HG03342 (cell line): ENCODE data around the gene SC5D.

Experiments used
- ATAC-seq: cut with Tn5 transposase; IDR thresholded peaks from one replicate; pipeline ENCODE4 v1.9.1; 2021; ENCODE audit warnings: mild to moderate bottlenecking, moderate library complexity; ENCODE audit not compliant: unreplicated experiment

SC5D gene

DNA sequence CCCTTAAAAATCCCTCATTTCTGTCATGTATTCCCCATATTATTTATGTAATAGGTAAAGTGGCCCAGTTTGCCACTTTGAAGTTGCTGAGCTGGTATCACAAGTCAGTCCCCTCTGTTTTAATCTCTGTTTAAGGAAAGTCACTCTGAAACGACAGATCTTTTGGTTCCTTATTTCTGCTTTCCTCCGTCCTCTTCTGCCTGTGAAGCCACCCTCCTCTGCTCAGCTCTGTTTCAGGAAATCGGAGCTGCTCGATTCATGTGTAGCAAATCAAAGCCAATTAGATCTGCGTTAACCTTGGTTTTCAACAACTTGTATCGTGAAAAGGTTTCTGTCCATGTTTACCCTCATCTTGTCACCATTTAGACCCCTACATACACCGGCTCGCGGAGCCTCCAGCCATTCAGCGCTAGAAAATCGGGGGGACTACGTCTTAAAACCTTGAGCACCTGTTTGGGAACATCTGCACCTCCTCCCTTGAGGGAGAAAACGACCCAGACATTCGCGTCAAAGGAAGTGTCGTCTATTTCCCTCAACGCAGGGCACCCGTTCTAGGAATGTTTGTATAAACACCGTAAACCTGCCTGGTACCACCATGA is 576 bp upstream of the SC5D start:
- ATAC-seq: peak; percentile 23

DNA sequence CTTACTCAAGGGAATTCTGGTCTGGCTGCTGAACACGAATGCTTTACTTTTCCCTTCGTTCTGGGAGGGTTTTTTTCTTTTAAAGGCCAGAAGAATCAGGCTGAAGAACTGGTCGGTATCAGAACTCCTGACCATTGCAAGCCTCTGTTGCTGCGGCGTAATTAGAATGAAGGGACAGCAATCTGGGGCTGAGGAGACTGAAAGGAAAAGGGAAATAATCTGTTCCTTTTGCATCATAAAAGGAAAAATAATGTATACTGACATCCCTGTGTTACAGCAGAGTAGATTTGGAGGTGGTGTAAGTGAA is 670 bp downstream of the SC5D start:
- ATAC-seq: no peak

DNA sequence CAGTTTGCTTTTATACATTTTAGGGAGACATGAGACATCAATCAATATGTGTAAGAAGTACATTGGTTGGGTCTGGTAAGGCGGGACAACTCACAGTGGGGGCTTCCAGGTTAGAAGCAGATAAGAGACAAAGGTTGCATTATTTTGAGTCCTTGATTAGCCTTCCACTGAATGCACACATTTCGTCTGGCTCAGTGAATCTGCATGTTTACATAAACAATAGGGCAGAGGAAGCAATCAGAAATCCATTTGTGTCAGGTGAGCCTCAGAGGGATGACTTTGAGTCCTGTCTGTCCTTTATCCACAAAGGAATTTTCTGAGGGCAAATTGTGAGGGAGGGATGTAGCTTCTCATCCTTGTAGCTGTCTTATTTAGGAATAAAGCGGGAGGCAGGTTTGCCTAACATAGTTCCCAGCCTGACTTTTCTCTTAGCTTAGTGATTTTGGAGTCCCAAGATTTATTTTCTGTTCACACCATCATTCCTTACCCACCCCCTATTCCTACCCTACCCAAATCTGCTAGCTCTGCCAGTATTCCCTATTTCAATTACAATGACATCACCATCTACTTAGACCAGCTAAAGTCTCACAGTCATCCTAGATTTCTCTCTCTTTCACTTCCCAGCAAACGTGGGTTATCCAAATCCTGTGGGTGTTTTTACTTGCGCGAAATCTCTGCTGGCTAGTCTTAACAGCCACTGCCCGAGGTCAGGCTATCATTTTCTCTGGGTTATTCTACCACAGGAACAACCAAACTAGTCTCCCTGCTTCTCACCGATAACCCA is 2.9 kb downstream of the SC5D start:
- no peak for ATAC-seq

DNA sequence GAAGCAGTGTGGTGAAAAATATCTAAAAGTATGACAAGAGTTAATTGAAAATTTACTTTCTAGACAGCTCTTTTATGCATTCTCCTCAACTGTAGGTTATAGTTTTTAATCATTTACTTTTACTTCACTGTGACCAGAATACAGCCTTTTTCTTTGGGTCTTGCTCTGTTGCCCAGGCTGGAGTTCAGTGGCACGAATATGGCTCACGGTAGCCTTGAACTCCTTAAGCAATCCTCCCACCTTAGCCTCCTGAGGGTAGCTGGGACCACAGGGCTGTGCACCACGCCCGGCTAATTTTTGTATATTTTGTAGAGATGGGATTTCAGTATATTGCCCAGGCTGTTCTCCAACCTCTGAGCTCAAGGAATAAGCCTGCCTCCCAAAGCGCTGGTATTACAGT is 5.3 kb downstream of the SC5D start:
- no peak for ATAC-seq

DNA sequence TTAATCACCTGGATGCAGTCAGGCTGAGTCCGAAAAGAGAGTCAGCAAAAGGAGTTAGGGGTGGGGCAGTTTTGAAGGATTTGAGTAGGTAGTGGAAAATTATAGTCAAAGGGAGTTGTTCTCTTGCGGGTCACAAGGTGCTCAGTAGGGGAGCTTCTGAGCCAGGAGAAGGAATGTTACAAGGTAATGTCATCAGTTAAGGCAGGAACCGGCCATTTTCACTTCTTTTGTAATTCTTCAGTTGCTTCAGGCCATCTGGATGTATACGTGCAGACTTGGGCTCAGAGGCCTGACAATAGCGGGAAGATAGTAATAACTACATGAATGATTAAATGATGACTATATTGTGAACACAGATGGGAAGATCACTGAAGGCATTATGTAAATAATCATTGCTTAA is 6.2 kb downstream of the SC5D start:
- ATAC-seq: no peak

DNA sequence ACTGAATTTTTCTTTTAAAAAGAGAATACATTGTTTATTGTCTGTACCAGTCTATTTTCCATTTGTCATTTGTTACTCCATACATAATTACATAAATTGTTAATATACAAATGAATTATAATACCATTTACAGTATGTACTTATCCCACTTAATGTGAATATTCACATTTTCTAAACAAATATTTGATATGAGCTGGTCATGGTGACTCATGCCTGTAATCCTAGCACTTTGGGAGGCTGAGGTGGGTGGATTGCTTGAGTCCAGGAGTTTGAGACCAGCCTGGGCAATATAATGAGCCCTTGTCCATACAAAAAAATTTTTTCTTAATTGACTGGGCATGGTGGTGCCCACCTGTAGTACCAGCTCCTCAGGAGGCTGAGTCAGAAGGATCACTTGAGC is 6.8 kb downstream of the SC5D start:
- ATAC-seq: no peak

DNA sequence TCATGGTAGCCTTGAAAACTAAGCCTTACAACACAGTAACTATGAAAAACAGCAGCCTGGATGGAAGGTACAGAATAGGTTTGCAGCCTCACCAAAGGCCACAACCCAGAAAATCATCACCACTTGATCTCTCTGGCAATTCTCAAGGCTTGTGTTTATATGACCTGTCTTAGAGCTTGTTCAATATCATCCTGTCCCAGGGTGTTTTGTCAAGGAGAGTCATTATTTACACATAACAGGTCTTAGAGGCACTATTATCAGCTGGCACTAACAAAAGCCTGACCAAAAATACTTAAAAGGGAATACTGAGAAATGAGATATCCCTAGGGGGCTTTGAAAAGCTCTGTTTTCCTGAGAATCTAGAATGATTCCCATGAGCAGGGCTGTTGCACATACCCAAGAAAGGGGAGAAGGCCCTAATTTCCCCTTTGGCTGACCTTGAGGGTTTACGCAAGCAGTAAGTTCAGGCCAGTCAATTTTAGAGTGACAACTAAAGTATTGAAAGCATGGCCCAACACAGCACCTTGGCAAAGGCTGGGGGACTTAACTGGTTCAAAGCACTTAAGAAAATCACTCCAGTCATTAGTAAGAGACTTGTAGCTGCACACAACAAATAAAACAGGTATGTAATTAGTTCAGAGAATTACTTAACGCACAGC is 7.9 kb downstream of the SC5D start:
- no peak for ATAC-seq

DNA sequence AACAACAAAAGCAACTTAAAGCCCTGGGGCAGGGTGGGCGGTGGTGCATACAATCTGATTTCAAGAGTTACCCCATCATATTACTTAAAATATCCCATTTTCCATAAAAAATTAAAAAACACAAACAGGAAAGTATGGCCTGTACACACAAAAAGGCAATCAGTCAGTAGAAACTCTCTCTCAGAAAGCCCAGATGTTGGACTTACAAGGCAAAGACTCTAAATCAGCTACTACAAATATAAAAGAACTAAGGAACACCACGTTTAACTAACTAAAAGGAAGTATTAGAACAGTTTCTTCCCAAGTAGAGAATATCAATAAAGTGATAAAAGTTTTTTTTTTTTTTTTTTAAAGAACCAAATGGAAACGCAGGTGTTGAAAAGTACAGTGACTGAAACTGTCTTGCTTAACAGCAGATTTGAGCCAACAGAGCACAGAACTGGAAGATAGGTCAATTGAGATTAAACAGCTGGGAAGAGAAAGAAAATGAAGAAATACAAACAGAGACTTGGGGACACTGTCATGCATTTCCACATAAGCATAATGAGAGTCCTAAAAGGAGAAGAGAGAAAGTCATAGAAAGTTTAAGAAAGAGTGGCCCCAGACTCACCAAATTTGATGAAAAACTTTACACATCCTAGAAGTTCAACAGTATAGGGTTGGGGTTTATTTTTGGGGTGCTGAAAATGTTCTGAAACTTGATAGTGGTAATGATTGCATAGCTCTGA is 8.6 kb downstream of the SC5D start:
- ATAC-seq: no peak

DNA sequence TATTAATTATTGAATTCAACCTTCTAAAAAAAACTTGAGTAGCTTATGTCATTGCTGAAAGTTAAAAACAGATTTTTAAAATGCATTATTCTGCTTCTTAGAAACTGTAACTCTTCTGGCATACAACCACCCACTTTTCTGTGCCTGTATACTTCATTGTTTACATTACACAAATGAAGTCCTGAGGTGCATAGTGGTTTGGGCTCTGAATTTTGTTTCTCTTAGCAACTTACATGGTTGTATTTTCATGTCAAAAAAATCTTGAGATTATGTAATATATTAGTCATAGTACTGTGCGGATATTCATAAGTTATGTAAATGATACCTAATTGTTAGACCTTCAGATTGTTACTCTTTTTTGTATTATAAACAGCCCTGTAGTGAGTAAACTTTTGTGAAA is 12.2 kb downstream of the SC5D start:
- no peak for ATAC-seq

DNA sequence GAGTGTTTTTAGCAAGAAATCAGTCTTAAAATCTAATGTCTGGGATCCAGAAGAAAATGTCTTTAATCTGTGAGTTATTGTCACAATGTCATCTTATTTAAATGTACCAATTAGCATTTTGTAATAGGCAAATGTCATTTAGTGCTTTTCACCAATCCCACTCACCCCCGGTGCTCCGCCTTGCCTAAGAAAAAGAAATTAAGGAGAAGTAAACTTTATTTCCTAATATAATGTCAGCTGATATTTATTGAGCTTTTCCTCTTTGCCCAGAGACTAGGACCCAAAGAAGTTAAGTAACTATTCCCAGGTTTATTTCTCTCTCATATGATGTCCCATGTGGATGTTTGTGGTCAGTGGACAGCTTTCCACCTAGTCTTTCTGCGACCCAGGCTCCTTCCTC is 16.2 kb downstream of the SC5D start:
- no peak for ATAC-seq

DNA sequence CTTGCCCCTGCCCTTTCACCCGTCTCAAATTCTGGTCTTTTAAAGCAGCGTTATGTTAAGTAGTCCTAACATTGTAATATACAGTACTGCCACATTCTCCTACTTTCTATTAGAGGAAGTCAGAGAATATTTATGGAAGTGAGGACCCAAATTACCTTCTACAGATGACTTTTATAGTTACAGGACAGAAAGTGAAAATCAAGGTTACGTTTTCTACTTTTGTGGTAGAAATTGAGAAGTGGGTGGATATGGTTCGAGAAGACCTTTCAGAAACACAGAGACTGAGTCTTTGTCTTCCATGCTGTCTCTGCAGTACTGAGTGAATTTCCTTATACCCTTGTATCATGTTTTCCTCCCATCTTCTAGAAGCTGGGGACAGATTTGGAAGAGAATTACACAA is 17.1 kb downstream of the SC5D start:
- peak; percentile 87 for ATAC-seq

DNA sequence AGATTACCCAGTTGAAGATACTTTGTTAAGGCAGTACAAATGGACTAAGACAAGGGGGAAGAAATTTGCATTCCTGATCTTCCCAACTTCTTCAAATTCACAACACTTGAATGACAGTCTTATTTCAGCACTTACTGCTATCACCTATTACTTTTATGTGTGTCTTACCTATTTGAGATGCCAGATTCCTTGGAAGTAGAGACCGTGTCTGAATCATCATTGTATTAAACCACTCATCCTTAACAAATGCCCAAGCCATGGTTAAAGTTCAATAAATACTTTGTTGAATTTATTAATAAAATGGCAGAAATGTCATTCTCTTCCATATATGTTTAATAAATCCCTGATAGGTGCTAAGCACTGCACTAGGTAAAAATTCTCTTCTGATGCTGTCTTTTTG is 18.3 kb downstream of the SC5D start:
- no peak for ATAC-seq

DNA sequence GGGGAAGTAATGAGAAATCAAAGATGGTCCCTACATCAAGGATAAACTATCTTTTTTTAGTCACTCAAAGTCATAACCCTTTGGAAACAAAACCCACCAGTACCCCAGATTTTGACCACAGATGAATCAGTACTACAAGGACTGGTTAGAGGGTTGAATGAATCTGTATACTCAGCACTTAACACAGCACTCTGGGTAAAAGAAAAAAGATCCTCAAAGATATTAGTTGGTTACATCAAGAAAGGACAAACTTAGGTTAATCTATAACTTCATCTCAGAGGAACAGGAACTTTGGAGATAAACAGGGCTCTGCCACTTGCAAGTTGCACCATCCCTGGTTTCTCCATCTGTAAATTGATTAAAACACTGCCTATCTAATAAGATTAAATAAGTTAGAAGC is 18.8 kb downstream of the SC5D start:
- ATAC-seq: no peak

DNA sequence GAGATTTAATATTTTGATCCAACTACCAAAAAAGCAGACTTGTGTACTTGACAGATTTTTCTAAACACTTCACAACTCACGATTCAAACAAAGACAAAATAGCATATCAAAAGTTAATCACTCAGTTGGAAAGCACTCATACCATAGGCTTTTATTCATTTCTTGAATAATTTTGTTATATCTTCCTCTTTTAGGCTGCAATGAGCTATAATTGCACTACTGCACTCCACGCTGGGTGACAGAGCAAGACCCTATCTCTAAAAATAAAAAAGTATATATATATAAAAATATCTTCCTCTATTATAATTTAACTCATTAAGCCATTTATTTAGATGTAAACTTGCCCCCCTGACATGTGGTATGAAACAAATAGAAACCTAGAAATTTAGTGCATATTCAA is 19.9 kb downstream of the SC5D start:
- ATAC-seq: no peak

DNA sequence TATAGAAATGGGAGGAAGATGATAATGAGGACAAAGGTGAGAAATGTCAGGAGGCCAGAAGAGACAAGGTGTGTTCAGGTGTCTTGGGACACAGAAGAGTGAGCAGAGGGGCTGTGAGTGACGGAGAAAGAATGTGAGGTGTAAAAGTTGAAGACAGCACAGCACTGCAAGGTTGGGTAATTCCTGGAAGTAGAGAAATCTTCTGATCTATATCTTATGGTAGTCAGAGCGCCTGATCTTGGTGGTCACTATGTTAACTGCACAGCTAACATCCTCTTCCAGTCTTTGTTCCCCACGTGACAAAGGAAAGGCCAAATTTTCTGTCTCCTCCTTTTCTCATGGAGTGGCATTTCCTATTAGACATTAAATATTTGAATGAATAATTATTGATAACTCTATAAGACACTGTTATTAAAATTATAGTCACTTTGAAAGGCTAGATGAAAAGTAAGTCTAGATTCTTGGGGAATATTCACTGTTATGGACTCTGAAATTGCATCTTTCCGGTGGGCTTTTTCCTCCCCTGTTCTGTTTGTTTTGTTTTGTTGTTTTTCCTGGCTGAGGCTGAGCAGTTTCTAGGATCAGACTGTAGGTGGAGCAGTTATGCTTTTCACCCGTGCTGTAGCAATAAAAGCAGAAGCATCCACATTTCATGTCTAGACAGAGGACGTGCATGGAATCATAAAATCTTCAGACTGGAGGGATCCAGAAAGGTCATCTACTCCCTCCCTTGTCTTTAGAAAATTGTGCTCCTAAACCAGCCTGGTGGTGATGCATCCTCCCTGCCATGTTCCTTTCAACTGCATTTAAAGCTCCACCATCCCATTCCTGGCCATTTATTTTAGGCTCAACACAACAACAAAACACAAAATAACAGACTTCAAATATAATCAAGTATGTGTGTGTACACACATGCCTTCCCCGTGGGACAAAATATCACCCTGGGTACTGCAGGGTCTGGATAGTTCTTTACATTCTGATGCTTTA is 26.6 kb downstream of the SC5D start:
- ATAC-seq: peak; percentile 63

DNA sequence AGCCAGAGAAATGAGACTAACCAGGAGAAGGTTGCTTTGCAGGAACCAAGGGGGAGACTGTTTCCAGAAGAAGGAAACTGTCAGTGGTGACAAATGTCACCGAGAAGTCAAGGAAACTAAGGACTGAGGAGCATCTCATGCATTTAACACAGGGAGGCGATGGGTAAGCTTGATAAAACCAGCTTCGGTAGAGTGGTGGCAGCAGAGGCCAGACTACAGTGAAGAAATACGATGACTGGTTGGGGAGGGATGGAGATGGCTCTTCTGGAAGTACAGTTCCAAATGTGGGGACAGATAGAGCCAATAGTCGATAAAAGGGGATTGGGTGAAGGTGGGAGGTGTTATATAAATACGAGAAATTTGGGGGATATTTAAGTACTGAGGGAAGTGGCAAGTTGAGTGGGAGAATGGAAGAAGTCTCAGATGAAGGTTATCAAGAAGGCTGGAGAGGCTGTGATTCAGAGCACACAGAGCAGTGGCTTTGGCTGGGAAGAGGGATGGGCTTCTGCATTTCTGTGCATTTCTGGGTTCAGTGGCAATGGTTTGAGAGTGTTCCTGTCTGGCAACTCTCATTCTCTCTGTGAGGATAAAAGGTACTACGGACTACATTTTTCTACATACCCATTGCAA is 29.2 kb downstream of the SC5D start:
- peak; percentile 60 for ATAC-seq

DNA sequence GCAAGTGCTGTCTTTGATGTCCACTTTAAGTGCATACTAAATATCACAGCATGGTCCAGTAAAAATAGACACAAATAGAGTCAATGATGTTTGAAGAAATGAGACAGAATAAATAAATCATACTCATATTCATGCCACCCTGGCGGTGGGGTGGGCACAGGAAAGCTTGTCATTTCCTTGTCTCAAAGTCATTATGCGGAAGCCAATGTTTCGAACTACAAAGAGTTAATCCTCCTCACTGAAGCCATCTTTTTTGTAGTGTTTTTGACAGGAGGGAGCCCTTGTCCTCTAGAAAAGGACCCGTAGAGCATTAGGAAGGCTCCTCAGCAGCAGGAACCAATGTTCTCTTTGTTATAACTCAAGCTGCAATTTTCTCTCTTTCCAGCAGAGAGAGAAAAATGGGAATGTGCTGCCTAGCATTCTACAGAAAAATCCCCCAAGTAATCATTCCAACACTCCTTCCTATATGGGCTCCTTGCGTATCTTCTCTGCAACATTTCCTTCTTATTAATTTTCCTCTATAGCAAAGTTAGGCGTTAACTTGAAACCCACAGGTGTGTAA is 30.6 kb downstream of the SC5D start:
- no peak for ATAC-seq

DNA sequence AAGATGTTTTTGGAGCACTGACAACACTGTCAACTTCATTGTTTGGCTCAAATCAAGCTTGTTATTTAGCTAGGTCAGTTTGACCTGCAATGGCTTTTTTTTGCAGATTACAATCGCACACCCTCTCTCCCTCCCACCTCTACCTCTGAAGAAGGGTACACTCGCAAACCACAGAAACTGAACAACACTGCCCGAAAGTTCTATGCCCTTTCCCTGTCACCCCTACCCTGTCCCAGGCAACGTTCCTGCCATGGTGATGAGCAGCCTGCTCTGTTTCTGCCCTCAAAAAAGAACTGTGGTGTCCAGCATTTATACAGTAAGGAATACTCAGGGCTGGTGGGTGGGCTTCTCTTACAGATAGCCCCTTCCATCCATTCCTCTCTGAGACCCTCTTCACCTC is 33.7 kb downstream of the SC5D start:
- no peak for ATAC-seq

DNA sequence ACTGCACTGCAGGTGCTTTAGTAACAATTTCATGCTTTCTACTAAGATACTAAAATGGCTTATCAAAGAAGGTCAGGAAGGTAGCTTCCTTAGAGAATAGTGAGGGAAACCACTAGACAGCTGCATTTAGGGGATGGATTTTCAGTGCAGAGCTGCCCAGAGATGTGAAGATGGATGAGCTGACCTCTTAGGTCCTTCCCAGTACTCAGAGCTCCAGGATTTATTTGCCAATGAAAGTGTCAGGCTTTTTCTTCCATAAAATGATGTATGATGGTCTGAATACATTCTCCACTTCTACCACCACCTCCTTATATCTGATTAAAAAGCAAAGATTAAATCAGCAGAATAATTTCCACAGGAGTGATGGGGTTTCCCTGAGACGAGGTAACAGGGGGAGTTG is 35.0 kb downstream of the SC5D start:
- no peak for ATAC-seq
